ENCODE measurements around the gene ZNF324B.
"Not testable (repeated sequence)": the region's sequence is repeated elsewhere in the genome, so short reads cannot be mapped to it uniquely, and the experiment has no call there.

ZNF324B gene

GRCh38 chr19:58483776-58484175, 32.4 kb downstream of the ZNF324B start:
- no peak overlapping the region for H3K4me3 ChIP-seq (ENCODE audit: low read depth, low read length)
- TF ChIP-seq, protein P1, sequence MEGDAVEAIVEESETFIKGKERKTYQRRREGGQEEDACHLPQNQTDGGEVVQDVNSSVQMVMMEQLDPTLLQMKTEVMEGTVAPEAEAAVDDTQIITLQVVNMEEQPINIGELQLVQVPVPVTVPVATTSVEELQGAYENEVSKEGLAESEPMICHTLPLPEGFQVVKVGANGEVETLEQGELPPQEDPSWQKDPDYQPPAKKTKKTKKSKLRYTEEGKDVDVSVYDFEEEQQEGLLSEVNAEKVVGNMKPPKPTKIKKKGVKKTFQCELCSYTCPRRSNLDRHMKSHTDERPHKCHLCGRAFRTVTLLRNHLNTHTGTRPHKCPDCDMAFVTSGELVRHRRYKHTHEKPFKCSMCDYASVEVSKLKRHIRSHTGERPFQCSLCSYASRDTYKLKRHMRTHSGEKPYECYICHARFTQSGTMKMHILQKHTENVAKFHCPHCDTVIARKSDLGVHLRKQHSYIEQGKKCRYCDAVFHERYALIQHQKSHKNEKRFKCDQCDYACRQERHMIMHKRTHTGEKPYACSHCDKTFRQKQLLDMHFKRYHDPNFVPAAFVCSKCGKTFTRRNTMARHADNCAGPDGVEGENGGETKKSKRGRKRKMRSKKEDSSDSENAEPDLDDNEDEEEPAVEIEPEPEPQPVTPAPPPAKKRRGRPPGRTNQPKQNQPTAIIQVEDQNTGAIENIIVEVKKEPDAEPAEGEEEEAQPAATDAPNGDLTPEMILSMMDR (conservative IDR thresholded peaks at IDR 0.05; ENCODE audit: low read depth, low read length) = no peak
- no peak for DNase-seq (ENCODE audit: low read depth)

- not testable (repeated sequence) for DNase-seq (ENCODE audit: low read depth)
- TF ChIP-seq, protein P1 (conservative IDR thresholded peaks at IDR 0.05; ENCODE audit: low read depth, low read length) = peak; percentile 22
Measured at GRCh38 chr19:58484349-58484748, 32.9 kb downstream of the ZNF324B start.

DNA sequence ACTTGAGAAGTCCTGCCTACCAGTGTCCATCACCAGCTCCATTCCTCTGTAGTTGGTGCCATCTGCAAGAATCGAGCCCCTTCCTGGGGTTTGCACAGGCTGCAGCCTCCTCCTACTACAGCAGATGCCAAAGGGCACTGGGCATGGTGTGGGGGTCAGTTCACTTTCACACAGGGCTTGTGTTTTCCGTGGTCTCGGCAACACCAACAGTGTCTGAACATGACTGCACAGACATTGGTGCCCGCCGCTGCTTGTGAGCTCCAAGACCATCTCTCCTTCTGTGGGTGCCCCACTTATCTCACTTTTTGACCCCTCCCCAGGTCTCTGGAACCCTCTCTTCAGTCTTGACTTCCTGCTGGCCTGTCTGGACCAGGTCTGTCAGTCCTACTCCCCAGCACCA, 40.0 kb downstream of the ZNF324B start:
- TF ChIP-seq, protein P1 (conservative IDR thresholded peaks at IDR 0.05; ENCODE audit: low read depth, low read length) = no peak
- DNase-seq (ENCODE audit: low read depth) = no peak
- H3K4me3 ChIP-seq (ENCODE audit: low read depth, low read length) = no peak overlapping the region

More at GRCh38 chr19:58484349-58484748, 32.9 kb downstream of the ZNF324B start:
- not testable (repeated sequence) for H3K4me3 ChIP-seq (ENCODE audit: low read depth, low read length)

DNA sequence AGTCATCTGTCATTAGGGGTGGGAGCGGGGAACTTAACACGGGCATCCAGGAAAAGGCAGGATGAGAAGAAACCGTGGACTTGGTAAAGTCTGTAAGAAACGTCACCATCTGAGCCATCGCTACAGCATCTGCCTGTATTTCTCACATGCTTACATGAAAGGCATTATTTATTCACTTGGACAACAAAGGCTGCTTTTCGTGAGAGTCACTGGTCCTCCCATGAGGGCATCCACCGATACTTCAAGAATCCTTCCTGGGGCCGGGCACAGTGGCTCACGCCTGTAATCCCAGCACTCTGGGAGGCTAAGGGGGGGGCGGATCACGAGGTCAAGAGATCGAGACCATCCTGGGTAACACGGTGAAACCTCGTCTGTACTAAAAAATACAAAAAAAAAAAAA, 40.8 kb downstream of the ZNF324B start:
- TF ChIP-seq, protein P1 (conservative IDR thresholded peaks at IDR 0.05; ENCODE audit: low read depth, low read length) = no peak
- no peak for DNase-seq (ENCODE audit: low read depth)
- H3K4me3 ChIP-seq (ENCODE audit: low read depth, low read length) = no peak overlapping the region

DNA sequence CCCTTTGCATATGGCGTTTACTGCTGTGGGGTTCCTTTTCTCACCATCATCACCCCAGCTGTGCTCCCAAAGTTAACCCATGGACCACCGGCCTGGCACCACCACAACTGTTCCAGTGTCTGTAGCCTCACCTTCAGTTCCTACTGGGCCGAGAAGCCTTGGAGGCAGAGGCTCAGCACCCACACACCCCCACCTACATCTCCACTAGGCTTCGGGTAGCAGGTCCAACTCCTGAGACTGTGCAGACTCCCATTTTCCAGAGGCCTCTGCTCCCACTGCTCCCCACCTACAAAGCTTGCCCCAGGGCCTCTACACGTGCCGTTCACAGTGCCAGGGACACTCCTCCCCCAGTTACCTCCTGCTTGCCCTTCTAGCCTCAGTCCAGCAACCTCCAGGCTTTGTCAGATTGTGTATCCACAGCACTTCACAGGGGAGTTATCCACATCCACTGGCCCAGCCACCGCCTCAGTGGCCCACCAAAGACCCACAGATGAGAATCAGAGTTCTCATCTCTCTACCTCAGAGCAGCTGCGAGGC, 46.3 kb downstream of the ZNF324B start:
- DNase-seq (ENCODE audit: low read depth) = no peak
- TF ChIP-seq, protein P1 (conservative IDR thresholded peaks at IDR 0.05; ENCODE audit: low read depth, low read length) = no peak
- H3K4me3 ChIP-seq (ENCODE audit: low read depth, low read length) = no peak overlapping the region

GRCh38 chr19:58498316-58499020, 47.0 kb downstream of the ZNF324B start:
- peak overlapping the region; percentile 74 for H3K4me3 ChIP-seq (ENCODE audit: low read depth, low read length)
- DNase-seq (ENCODE audit: low read depth) = no peak
- TF ChIP-seq, protein P1 (conservative IDR thresholded peaks at IDR 0.05; ENCODE audit: low read depth, low read length) = no peak

All from choroid plexus epithelial cell (primary cell).